ENCODE data around the gene TNIP3. TPM values are rescaled to one million over a fixed set of nuclear protein-coding genes. Genes with fewer than 3 reads are reported as not detected.

TNIP3 gene
- total and polyA plus RNA-seq, 2 of the 4 experiments (the other 2 are of a cell fraction), result 0.10 to 0.18 TPM

DNA sequence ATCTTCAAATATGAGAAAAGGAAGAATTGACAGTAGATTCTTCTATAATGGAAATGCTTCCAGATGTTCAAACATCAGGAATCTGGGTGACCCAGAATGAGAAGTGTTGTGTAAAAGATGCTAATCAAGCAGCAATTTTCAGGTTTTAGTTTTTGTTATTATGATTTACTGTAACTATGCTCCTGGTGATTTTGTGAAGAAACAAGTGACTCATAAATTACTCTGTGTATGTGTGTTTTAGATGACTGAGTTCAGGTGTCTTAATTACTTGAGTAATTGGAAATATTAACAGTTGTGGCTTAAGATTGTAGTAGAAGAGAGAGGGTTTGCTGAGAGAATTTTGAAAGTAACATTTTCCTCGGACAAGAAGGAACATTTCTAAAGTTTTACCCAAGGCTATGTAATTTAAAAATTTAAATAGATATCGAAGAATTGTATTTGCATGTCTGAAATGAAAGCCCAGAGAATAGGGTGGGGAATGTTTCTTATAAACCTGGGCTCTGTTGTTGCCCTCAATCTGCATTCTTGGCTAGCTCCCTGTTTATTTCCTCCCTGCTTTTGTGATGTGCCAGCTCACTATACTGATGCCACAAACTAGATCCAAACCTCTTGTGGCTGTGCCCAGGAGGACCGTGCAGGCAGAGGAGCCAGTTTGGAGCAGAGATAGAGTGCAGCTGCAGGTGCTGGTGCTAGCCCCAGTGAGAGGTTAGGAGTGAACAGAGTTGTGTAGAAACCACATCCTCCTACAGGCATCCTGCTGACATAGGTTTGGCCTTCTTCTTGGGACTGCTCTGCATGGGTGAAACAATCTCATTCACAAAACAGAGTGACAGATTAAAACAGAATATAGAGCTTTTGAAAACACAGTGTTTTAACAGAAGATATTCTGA is 25.4 kb upstream of the TNIP3 start (continued):
- TF ChIP-seq, protein P1, sequence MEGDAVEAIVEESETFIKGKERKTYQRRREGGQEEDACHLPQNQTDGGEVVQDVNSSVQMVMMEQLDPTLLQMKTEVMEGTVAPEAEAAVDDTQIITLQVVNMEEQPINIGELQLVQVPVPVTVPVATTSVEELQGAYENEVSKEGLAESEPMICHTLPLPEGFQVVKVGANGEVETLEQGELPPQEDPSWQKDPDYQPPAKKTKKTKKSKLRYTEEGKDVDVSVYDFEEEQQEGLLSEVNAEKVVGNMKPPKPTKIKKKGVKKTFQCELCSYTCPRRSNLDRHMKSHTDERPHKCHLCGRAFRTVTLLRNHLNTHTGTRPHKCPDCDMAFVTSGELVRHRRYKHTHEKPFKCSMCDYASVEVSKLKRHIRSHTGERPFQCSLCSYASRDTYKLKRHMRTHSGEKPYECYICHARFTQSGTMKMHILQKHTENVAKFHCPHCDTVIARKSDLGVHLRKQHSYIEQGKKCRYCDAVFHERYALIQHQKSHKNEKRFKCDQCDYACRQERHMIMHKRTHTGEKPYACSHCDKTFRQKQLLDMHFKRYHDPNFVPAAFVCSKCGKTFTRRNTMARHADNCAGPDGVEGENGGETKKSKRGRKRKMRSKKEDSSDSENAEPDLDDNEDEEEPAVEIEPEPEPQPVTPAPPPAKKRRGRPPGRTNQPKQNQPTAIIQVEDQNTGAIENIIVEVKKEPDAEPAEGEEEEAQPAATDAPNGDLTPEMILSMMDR (conservative IDR thresholded peaks at IDR 0.05; ENCODE audit: low read depth, low read length), result no peak

GRCh38 chr4:121187206-121187605 is 23.1 kb upstream of the TNIP3 start:
- H3K4me3 ChIP-seq (ENCODE audit: insufficient read depth, low read depth, low read length), result no peak overlapping the region
- no peak overlapping the region for H3K4me2 ChIP-seq (ENCODE audit: low read depth, low read length)
- no peaks in the 10 kb centered on the region for H3K36me3 ChIP-seq (ENCODE audit: control insufficient read depth, insufficient read depth, low read length)
- ChIA-PET POLR2A (ENCODE audit: unreplicated experiment) (no interaction called here), CTCF (no interaction called here)
- no peaks in the 10 kb centered on the region for H3K9me1 ChIP-seq (ENCODE audit: insufficient read depth, low read length)
- H3K79me1 ChIP-seq (ENCODE audit: low read depth in 1 of 2, low read length in 2 of 2), result no peaks in the 10 kb centered on the region
- H3K18ac ChIP-seq (ENCODE audit: low read depth, low read length), result no peak overlapping the region
- no peaks in the 10 kb centered on the region for H4K20me1 ChIP-seq (ENCODE audit: insufficient read depth, low read length)
- no peak overlapping the region for H3K56ac ChIP-seq (ENCODE audit: extremely low read depth, insufficient read depth, low read length)
- no peak overlapping the region for H2AK9ac ChIP-seq (replicated peaks; ENCODE audit: low read depth, low read length, poor library complexity)
- peaks cover 2% of the 10 kb centered on the region for H3K27me3 ChIP-seq (ENCODE audit: control insufficient read depth, insufficient read depth, low read length)
- ATAC-seq (ENCODE audit: low read depth) (no peak), DNase-seq (no peak)
- no peak overlapping the region for H2BK20ac ChIP-seq (ENCODE audit: low read depth, low read length)
- H3K27ac ChIP-seq (ENCODE audit: insufficient read depth, low read length), result no peak overlapping the region
- H2BK120ac ChIP-seq (ENCODE audit: low read depth, low read length), result no peak overlapping the region
- no peak overlapping the region for H4K8ac ChIP-seq (ENCODE audit: low read depth in 2 of 2, low read length in 2 of 2)
- H2BK15ac ChIP-seq (ENCODE audit: low read depth, low read length), result no peak overlapping the region
- H2AFZ ChIP-seq (replicated peaks; ENCODE audit: low read length, poor library complexity), result no peak overlapping the region
- in situ Hi-C loops (cut with MboI; ENCODE audit: low sequenced_read_pairs), result loop anchor here (25.0 kb wide), 1 partner anchor 550 kb away; no protein-coding TSS in a partner anchor
- H3K23ac ChIP-seq (ENCODE audit: low read depth, low read length), result no peak overlapping the region
- no peak overlapping the region for H3K14ac ChIP-seq (replicated peaks; ENCODE audit: low read depth, low read length)
- no peak overlapping the region for H4K5ac ChIP-seq (ENCODE audit: low read depth, low read length)
- no peak overlapping the region for H3K9ac ChIP-seq (ENCODE audit: low read depth, low read length)
- WGBS, 2 experiments (ENCODE audit: extremely low coverage in 2 of 2, insufficient read length in 1 of 2), result no CpG with 5 or more reads among the region's 1 CpG
- no peak overlapping the region for H4K91ac ChIP-seq (ENCODE audit: insufficient read depth, low read depth, low read length)
- H3K4me1 ChIP-seq (ENCODE audit: control insufficient read depth, insufficient read depth, low read length), result no peaks in the 10 kb centered on the region
- no peaks in the 10 kb centered on the region for H3K9me3 ChIP-seq (ENCODE audit: control insufficient read depth, insufficient read depth, low read length)
- no peak overlapping the region for H2AK5ac ChIP-seq (ENCODE audit: low read depth, low read length)
- no peak overlapping the region for H2BK5ac ChIP-seq (ENCODE audit: low read depth, low read length, poor library complexity, severe bottlenecking)
- intact Hi-C loops (cut with micrococcal nuclease), result no loop called here
- dilution Hi-C loops (cut with HindIII; ENCODE audit: low sequenced_read_pairs, unreplicated experiment), result no loop called here
- BruUV-seq (replicated peaks), result no TSS peak
- H3K4ac ChIP-seq (ENCODE audit: low read depth, low read length), result no peak overlapping the region
- TF ChIP-seq, protein P1 (conservative IDR thresholded peaks at IDR 0.05; ENCODE audit: low read depth, low read length), result no peak
- no peak for TF ChIP-seq RAD21 (IDR thresholded peaks at IDR 0.05; ENCODE audit: low read length)
- TF ChIP-seq RCOR1 (IDR thresholded peaks at IDR 0.05; ENCODE audit: insufficient replicate concordance, low read length), result no peak
- TF ChIP-seq POLR2A (IDR thresholded peaks at IDR 0.05; ENCODE audit: low read depth, low read length), result no peak
- TF ChIP-seq BHLHE40 (IDR thresholded peaks at IDR 0.05; ENCODE audit: low read depth, low read length), result no peak
- TF ChIP-seq FOS (IDR thresholded peaks at IDR 0.05; ENCODE audit: low read depth, low read length), result no peak
- no peak for TF ChIP-seq SMC3 (IDR thresholded peaks at IDR 0.05; ENCODE audit: low read depth, low read length)
- TF ChIP-seq MXI1 (IDR thresholded peaks at IDR 0.05; ENCODE audit: borderline replicate concordance, low read depth, low read length), result no peak
- no peak for TF ChIP-seq CEBPB (IDR thresholded peaks at IDR 0.05; ENCODE audit: low read depth, low read length)
- TF ChIP-seq, protein P2, sequence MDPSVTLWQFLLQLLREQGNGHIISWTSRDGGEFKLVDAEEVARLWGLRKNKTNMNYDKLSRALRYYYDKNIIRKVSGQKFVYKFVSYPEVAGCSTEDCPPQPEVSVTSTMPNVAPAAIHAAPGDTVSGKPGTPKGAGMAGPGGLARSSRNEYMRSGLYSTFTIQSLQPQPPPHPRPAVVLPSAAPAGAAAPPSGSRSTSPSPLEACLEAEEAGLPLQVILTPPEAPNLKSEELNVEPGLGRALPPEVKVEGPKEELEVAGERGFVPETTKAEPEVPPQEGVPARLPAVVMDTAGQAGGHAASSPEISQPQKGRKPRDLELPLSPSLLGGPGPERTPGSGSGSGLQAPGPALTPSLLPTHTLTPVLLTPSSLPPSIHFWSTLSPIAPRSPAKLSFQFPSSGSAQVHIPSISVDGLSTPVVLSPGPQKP (IDR thresholded peaks at IDR 0.05; ENCODE audit: borderline replicate concordance, low read depth, low read length), result no peak
